Measurements from ENCODE around the gene KRTAP10-11. TPM values are rescaled to one million over a fixed set of nuclear protein-coding genes. Genes with fewer than 3 reads are reported as not detected.

KRTAP10-11 gene
- total RNA-seq, 1 donor from 2014 or later = not detected

GRCh38 chr21:44695641-44696040, 49.4 kb downstream of the KRTAP10-11 start:
- no peak overlapping the region for H3K4me3 Mint-ChIP-seq (ENCODE audit: unreplicated experiment)
- Histone ChIP-seq H3K27ac (ENCODE audit: low read depth, low read length) (no peak overlapping the region), H4K20me1 (ENCODE audit: insufficient read depth, low read length) (no peaks in the 10 kb centered on the region), H3K4me2 (ENCODE audit: low read length) (no peak overlapping the region), H3K36me3 (ENCODE audit: insufficient read depth, low read length) (no peaks in the 10 kb centered on the region), H2AFZ (ENCODE audit: low read depth, low read length) (no peak overlapping the region), H3K4me1 (ENCODE audit: insufficient read depth, low read length) (no peaks in the 10 kb centered on the region), H3K27me3 (ENCODE audit: insufficient read depth, low read length) (peaks cover 14% of the 10 kb centered on the region), H3K79me2 (ENCODE audit: insufficient read depth, low read length) (no peaks in the 10 kb centered on the region), H3K4me3 (ENCODE audit: insufficient read depth, low read depth, low read length) (no peak overlapping the region), H3K9ac (ENCODE audit: low read length) (no peak overlapping the region), H3K9me3 (ENCODE audit: insufficient read depth, low read depth, low read length) (peaks cover 2% of the 10 kb centered on the region)
- no peak for TF ChIP-seq EZH2 (IDR thresholded peaks at IDR 0.05; ENCODE audit: insufficient read depth, low read length)
- TF ChIP-seq CTCF (IDR thresholded peaks at IDR 0.05; ENCODE audit: insufficient read depth, low read depth, low read length) = no peak
- H3K27me3 Mint-ChIP-seq (ENCODE audit: low read depth, unreplicated experiment) = peaks cover 41% of the 10 kb centered on the region
- no peak for DNase-seq (ENCODE audit: low read depth)
- H3K36me3 Mint-ChIP-seq (ENCODE audit: low read depth, unreplicated experiment) = no peaks in the 10 kb centered on the region
- peaks cover 22% of the 10 kb centered on the region for H3K9me3 Mint-ChIP-seq (ENCODE audit: unreplicated experiment)
- H3K4me1 Mint-ChIP-seq (ENCODE audit: low read depth, unreplicated experiment) = peaks cover 8% of the 10 kb centered on the region
- no peak overlapping the region for H3K27ac Mint-ChIP-seq (ENCODE audit: unreplicated experiment)
- FAIRE-seq = no peak

- Histone ChIP-seq H3K79me2 (ENCODE audit: insufficient read depth, low read length) (no peaks in the 10 kb centered on the region), H3K36me3 (ENCODE audit: insufficient read depth, low read length) (no peaks in the 10 kb centered on the region), H3K4me1 (ENCODE audit: insufficient read depth, low read length) (no peaks in the 10 kb centered on the region), H3K27me3 (ENCODE audit: insufficient read depth, low read length) (peaks cover 21% of the 10 kb centered on the region), H2AFZ (ENCODE audit: low read depth, low read length) (no peak overlapping the region), H3K9me3 (ENCODE audit: insufficient read depth, low read depth, low read length) (peaks cover 2% of the 10 kb centered on the region), H4K20me1 (ENCODE audit: insufficient read depth, low read length) (no peaks in the 10 kb centered on the region), H3K9ac (ENCODE audit: low read length) (no peak overlapping the region), H3K4me2 (ENCODE audit: low read length) (no peak overlapping the region), H3K27ac (ENCODE audit: low read depth, low read length) (no peak overlapping the region), H3K4me3 (ENCODE audit: insufficient read depth, low read depth, low read length) (no peak overlapping the region)
- Mint-ChIP-seq H3K36me3 (ENCODE audit: low read depth, unreplicated experiment) (no peaks in the 10 kb centered on the region), H3K4me1 (ENCODE audit: low read depth, unreplicated experiment) (peaks cover 8% of the 10 kb centered on the region), H3K9me3 (ENCODE audit: unreplicated experiment) (peaks cover 25% of the 10 kb centered on the region), H3K27me3 (ENCODE audit: low read depth, unreplicated experiment) (peaks cover 42% of the 10 kb centered on the region), H3K4me3 (ENCODE audit: unreplicated experiment) (no peak overlapping the region), H3K27ac (ENCODE audit: unreplicated experiment) (no peak overlapping the region)
- TF ChIP-seq EZH2 (IDR thresholded peaks at IDR 0.05; ENCODE audit: insufficient read depth, low read length) (no peak), CTCF (IDR thresholded peaks at IDR 0.05; ENCODE audit: insufficient read depth, low read depth, low read length) (no peak)
- FAIRE-seq = no peak
- DNase-seq (ENCODE audit: low read depth) = no peak
These were observed 50.4 kb downstream of the KRTAP10-11 start for GRCh38 chr21:44696572-44696971.

Other genes starting within 250 kb of the KRTAP10-11 start
- gene LRRC3, start 190.9 kb upstream of the KRTAP10-11 start, total RNA-seq = 5.2 and 5.6 TPM in 2 replicates
- not detected in 2 replicates for gene KRTAP10-1, start 106.2 kb upstream of the KRTAP10-11 start, total RNA-seq
- not detected in 2 replicates for gene KRTAP10-2, start 94.9 kb upstream of the KRTAP10-11 start, total RNA-seq
- gene KRTAP10-3, start 87.6 kb upstream of the KRTAP10-11 start, total RNA-seq = not detected in 2 replicates
- not detected in 2 replicates for gene KRTAP10-4, start 72.7 kb upstream of the KRTAP10-11 start, total RNA-seq
- gene KRTAP10-5, start 65.8 kb upstream of the KRTAP10-11 start, total RNA-seq = not detected in 2 replicates
- gene KRTAP10-6, start 53.9 kb upstream of the KRTAP10-11 start, total RNA-seq = not detected in 2 replicates
- not detected in 2 replicates for gene KRTAP10-7, start 45.8 kb upstream of the KRTAP10-11 start, total RNA-seq
- not detected in 2 replicates for gene KRTAP10-8, start 34.3 kb upstream of the KRTAP10-11 start, total RNA-seq
- gene KRTAP10-9, start 19.3 kb upstream of the KRTAP10-11 start, total RNA-seq = not detected in 2 replicates
- gene KRTAP10-10, start 9.1 kb upstream of the KRTAP10-11 start, total RNA-seq = not detected in 2 replicates
- gene KRTAP12-4, start 8.2 kb downstream of the KRTAP10-11 start, total RNA-seq = not detected in 2 replicates
- not detected in 2 replicates for gene KRTAP12-3, start 11.5 kb downstream of the KRTAP10-11 start, total RNA-seq
- not detected in 2 replicates for gene KRTAP12-2, start 20.5 kb downstream of the KRTAP10-11 start, total RNA-seq
- not detected in 2 replicates for gene KRTAP12-1, start 35.7 kb downstream of the KRTAP10-11 start, total RNA-seq
- not detected in 2 replicates for gene KRTAP10-12, start 50.8 kb downstream of the KRTAP10-11 start, total RNA-seq
- not detected in 2 replicates for gene TSPEAR, start 65.2 kb downstream of the KRTAP10-11 start, total RNA-seq
- 63.8 and 74.5 TPM in 2 replicates for gene UBE2G2, start 155.4 kb downstream of the KRTAP10-11 start, total RNA-seq
- 72.7 and 83.5 TPM in 2 replicates for gene SUMO3, start 171.6 kb downstream of the KRTAP10-11 start, total RNA-seq
- 208 and 240 TPM in 2 replicates for gene PTTG1IP, start 227.3 kb downstream of the KRTAP10-11 start, total RNA-seq

Measured in astrocyte (in vitro differentiated cells and primary cell).